ENCODE data around the gene BBX.

The BBX gene

GRCh38 chr3:107637416-107638183, 114.8 kb downstream of the BBX start:
- no peak overlapping the region for H3K4me3 ChIP-seq (ENCODE audit: low read depth, low read length)
- DNase-seq (ENCODE audit: low read depth): no peak

- no peak overlapping the region for H3K4me3 ChIP-seq (ENCODE audit: low read depth, low read length)
- DNase-seq (ENCODE audit: low read depth): peak; percentile 41
Observed at GRCh38 chr3:107641572-107642307, 119.0 kb downstream of the BBX start.

- H3K4me3 ChIP-seq (ENCODE audit: low read depth, low read length): no peak overlapping the region
- no peak for DNase-seq (ENCODE audit: low read depth)
Observed at GRCh38 chr3:107643038-107643883, 120.5 kb downstream of the BBX start.

- no peak overlapping the region for H3K4me3 ChIP-seq (ENCODE audit: low read depth, low read length)
- DNase-seq (ENCODE audit: low read depth): no peak
Observed at GRCh38 chr3:107644631-107645030, 121.9 kb downstream of the BBX start.

- H3K4me3 ChIP-seq (ENCODE audit: low read depth, low read length): no peak overlapping the region
- no peak for DNase-seq (ENCODE audit: low read depth)
Observed at GRCh38 chr3:107650788-107651187, 128.0 kb downstream of the BBX start.

GRCh38 chr3:107651782-107652181, 129.0 kb downstream of the BBX start:
- DNase-seq (ENCODE audit: low read depth): no peak
- no peak overlapping the region for H3K4me3 ChIP-seq (ENCODE audit: low read depth, low read length)

GRCh38 chr3:107654218-107654617, 131.5 kb downstream of the BBX start:
- DNase-seq (ENCODE audit: low read depth): no peak
- H3K4me3 ChIP-seq (ENCODE audit: low read depth, low read length): no peak overlapping the region

GRCh38 chr3:107657971-107658370, 135.2 kb downstream of the BBX start:
- H3K4me3 ChIP-seq (ENCODE audit: low read depth, low read length): no peak overlapping the region
- DNase-seq (ENCODE audit: low read depth): peak; percentile 43

GRCh38 chr3:107660306-107660976, 137.7 kb downstream of the BBX start:
- peak; percentile 38 for DNase-seq (ENCODE audit: low read depth)
- H3K4me3 ChIP-seq (ENCODE audit: low read depth, low read length): no peak overlapping the region

GRCh38 chr3:107661447-107662123, 138.8 kb downstream of the BBX start:
- DNase-seq (ENCODE audit: low read depth): no peak
- H3K4me3 ChIP-seq (ENCODE audit: low read depth, low read length): no peak overlapping the region

- peak; percentile 55 for DNase-seq (ENCODE audit: low read depth)
- peak overlapping the region; percentile 9 for H3K4me3 ChIP-seq (ENCODE audit: low read depth, low read length)
Observed at GRCh38 chr3:107662124-107662507, 139.4 kb downstream of the BBX start.

- no peak for DNase-seq (ENCODE audit: low read depth)
- H3K4me3 ChIP-seq (ENCODE audit: low read depth, low read length): no peak overlapping the region
Observed at GRCh38 chr3:107662586-107662985, 139.8 kb downstream of the BBX start.

- H3K4me3 ChIP-seq (ENCODE audit: low read depth, low read length): no peak overlapping the region
- no peak for DNase-seq (ENCODE audit: low read depth)
Observed at GRCh38 chr3:107663266-107663665, 140.5 kb downstream of the BBX start.

- no peak for DNase-seq (ENCODE audit: low read depth)
Observed at GRCh38 chr3:107664614-107665013, 141.9 kb downstream of the BBX start.

GRCh38 chr3:107665351-107665750, 142.6 kb downstream of the BBX start:
- H3K4me3 ChIP-seq (ENCODE audit: low read depth, low read length): no peak overlapping the region
- DNase-seq (ENCODE audit: low read depth): no peak

More at GRCh38 chr3:107664614-107665013, 141.9 kb downstream of the BBX start:
- H3K4me3 ChIP-seq (ENCODE audit: low read depth, low read length): no peak overlapping the region

GRCh38 chr3:107666853-107667252, 144.1 kb downstream of the BBX start:
- H3K4me3 ChIP-seq (ENCODE audit: low read depth, low read length): no peak overlapping the region
- no peak for DNase-seq (ENCODE audit: low read depth)

- no peak overlapping the region for H3K4me3 ChIP-seq (ENCODE audit: low read depth, low read length)
- DNase-seq (ENCODE audit: low read depth): no peak
Observed at GRCh38 chr3:107668416-107668815, 145.7 kb downstream of the BBX start.

GRCh38 chr3:107668963-107669362, 146.2 kb downstream of the BBX start:
- no peak for DNase-seq (ENCODE audit: low read depth)

GRCh38 chr3:107669669-107670068, 146.9 kb downstream of the BBX start:
- no peak overlapping the region for H3K4me3 ChIP-seq (ENCODE audit: low read depth, low read length)
- no peak for DNase-seq (ENCODE audit: low read depth)

More at GRCh38 chr3:107668963-107669362, 146.2 kb downstream of the BBX start:
- no peak overlapping the region for H3K4me3 ChIP-seq (ENCODE audit: low read depth, low read length)
